Upper lobe of left lung (tissue), 6 donors: ENCODE results near the gene AKAP12. TPM values are rescaled to one million over a fixed set of nuclear protein-coding genes. Genes with fewer than 3 reads are reported as not detected.

Source experiments
- ATAC-seq, 2 donors: fragments of 200-7000 bp; cut with Tn5 transposase; one replicate each; pipeline ENCODE4 v1.9.1; 2022; ENCODE audit warnings: mild to moderate bottlenecking in 2 of 2, moderate library complexity in 2 of 2; ENCODE audit not compliant: low FRiP score in 2 of 2
- DNase-seq, 2 donors: peaks; one replicate each; pipeline ENCODE4 v3.0.0-alpha.2; 2019 to 2020
- H3K27ac ChIP-seq, 4 donors: fragments of 200-600 bp; sonication (generic); one replicate each; pipeline ENCODE4 v1.5.1; 2016 to 2019
- H3K27me3 ChIP-seq, 4 donors: fragments of 200-600 bp; sonication (generic); one replicate each; pipeline ENCODE4 v1.5.1; 2017 to 2019
- H3K36me3 ChIP-seq, 4 donors: fragments of 200-600 bp; sonication (generic); one replicate each; pipeline ENCODE4 v1.5.1; 2016 to 2019
- H3K4me1 ChIP-seq, 4 donors: fragments of 200-600 bp; sonication (generic); one replicate each; pipeline ENCODE4 v1.5.1; 2018 to 2019
- H3K4me3 ChIP-seq, 4 donors: fragments of 200-600 bp; sonication (generic); one replicate each; pipeline ENCODE4 v1.5.1; 2017 to 2019; ENCODE audit warnings: mild to moderate bottlenecking in 2 of 4, moderate library complexity in 1 of 4
- H3K9me3 ChIP-seq, 4 donors: fragments of 200-600 bp; sonication (generic); one replicate each; pipeline ENCODE4 v1.5.1; 2018 to 2019
- CTCF ChIP-seq, 6 experiments: fragments of 450-650 bp in 4 of 6; fragments of 200-600 bp in 2 of 6; sonication (generic) in 2 of 6; IDR thresholded peaks; one replicate each; pipeline ENCODE4 v1.5.1; 2016 to 2019; ENCODE audit warnings: antibody characterized with exemption in 6 of 6
- EP300 ChIP-seq, 4 donors: sonication (generic); formaldehyde crosslinking; IDR thresholded peaks; one replicate each; pipeline ENCODE4 v1.5.1; 2017; ENCODE audit warnings: antibody characterized with exemption in 4 of 4, control low read depth in 2 of 4
- POLR2A ChIP-seq, 4 donors: fragments of 450-650 bp; IDR thresholded peaks; one replicate each; pipeline ENCODE4 v1.5.1; 2016 to 2017; ENCODE audit warnings: antibody characterized with exemption in 4 of 4, mild to moderate bottlenecking in 2 of 4
- POLR2AphosphoS5 ChIP-seq, 2 donors: sonication (generic); formaldehyde crosslinking; IDR thresholded peaks; one replicate each; pipeline ENCODE4 v1.5.1; 2017; ENCODE audit warnings: antibody characterized with exemption in 2 of 2
- WGBS, 2 donors: methylation state at CpG; one replicate each; pipeline ENCODE4 v1.1.5; 2017 to 2018; 5-methylcytosine and 5-hydroxymethylcytosine counted together
- total RNA-seq, 6 donors: library from RNA; depleted of rRNA in 4 of 6; stranded (reverse); fragments of >200 nt in 4 of 6; gene quantifications; one replicate each; pipeline versions ENCODE4 v1.1.0 to v1.2.1, GENCODE V29; 2016 to 2021
- donor health status: DM: no; HTN: no; CAD: no; lungs with moderate emphysema.
- donor health status: DM: no; HTN: yes; CAD: no; lungs with severe emphysema.

Gene AKAP12
- total RNA-seq, 6 donors from 2014 or later, result 17.7 to 67.7 (median 37.7) TPM

DNA sequence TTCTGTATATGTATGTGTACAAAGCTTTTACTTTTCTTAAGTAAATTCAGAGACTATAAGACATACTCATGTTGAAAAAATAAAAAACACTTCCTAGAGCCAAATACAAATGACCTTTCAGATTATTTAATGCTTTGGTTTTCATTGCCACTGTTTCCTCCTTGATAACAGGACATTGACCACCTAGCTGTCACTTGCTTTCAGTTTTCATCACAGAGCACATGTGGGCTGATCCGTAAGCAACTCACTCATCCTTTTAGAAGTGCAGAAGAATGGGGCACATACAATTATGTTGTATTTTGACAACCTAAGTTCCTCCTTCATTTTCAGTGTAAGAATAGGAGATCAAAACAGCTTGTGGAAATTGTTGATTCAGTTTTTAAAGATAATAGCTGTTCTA is 145.4 kb downstream of the AKAP12 start:
- ATAC-seq, result no peak
- WGBS, 2 donors, result 41 to 50% methylated on average over 1 of the region's 1 CpG
- no peak overlapping the region for H3K4me3 ChIP-seq
- H3K36me3 ChIP-seq, result peaks cover 0 to 3% (median 0%) of the 10 kb centered on the region in 4 donors
- no peak for DNase-seq
- TF ChIP-seq POLR2AphosphoS5 (IDR thresholded peaks at IDR 0.05), result no peak
- TF ChIP-seq CTCF (IDR thresholded peaks at IDR 0.05), result no peak
- TF ChIP-seq EP300 (IDR thresholded peaks at IDR 0.05), result no peak
- no peak for TF ChIP-seq POLR2A (IDR thresholded peaks at IDR 0.05)
- H3K9me3 ChIP-seq, result no peaks in the 10 kb centered on the region
- H3K4me1 ChIP-seq, result peaks cover 24 to 31% (median 28%) of the 10 kb centered on the region in 4 donors
- no peaks in the 10 kb centered on the region for H3K27me3 ChIP-seq
- no peak overlapping the region for H3K27ac ChIP-seq

DNA sequence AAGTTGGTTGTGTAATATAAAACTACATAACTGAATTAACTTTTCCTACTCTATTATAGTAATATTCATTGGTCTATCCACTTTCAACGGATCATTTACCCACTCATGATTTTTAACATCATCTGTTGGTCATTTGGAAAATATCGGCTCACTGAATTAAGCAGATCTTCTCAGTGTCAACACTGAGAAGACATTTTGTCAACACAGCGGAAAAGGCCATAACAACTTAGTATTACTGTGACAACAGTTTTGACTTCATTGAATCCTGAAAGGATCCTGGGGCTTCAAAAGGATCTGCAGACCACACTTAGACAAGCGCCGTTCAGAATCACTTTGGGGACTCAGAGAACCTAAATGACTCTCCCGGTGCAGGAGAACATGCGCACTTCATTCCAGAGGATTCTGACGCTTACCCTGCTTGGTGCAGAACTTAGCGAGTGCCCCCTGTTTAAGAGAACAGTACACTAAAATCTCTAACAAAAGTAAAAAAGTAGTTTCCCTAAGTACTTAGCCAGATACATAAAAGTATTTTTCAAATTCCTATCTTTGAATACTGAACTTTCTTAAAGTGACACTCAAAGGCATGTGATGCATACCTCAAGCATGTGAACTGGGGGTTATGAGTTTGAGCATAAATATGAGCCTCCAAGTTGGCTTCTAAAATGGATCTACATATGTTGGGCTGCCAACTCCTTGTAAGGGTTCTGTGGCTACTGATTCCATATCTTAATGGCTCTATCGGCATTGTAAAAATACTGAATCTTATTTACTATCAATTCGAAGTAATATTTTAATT is 147.6 kb downstream of the AKAP12 start:
- H3K27ac ChIP-seq, result peak overlapping the region in 1 of 4 donors; percentile 99
- no peak for DNase-seq
- ATAC-seq, result no peak

DNA sequence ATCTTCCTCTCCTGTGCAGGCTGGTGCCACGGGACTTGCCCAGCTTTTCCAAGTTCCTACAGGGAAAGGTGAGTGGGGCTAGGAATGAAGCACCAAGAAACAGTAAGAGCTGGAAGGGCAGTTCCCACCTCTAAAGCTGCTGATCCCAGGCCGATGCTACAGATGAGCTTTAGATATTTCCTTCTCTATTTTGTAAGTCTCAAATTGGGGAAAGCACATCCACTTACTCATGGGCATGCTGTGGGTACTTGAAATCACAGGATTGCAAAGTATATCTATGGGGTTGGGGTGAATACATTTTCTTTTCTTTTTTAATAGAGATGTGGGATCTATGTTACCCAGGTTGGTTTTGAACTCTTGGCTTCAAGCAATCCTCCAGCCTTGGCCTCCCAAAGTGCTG is 148.5 kb downstream of the AKAP12 start:
- peak overlapping the region in 2 of 4 donors; percentile 99 to 100 for H3K27ac ChIP-seq
- peaks cover 29 to 39% (median 36%) of the 10 kb centered on the region in 4 donors for H3K4me1 ChIP-seq
- DNase-seq (no peak), ATAC-seq (no peak)
- no peaks in the 10 kb centered on the region for H3K27me3 ChIP-seq
- H3K9me3 ChIP-seq, result no peaks in the 10 kb centered on the region
- H3K36me3 ChIP-seq, result peaks cover 0 to 3% (median 0%) of the 10 kb centered on the region in 4 donors
- TF ChIP-seq POLR2A (IDR thresholded peaks at IDR 0.05) (no peak), EP300 (IDR thresholded peaks at IDR 0.05) (no peak), POLR2AphosphoS5 (IDR thresholded peaks at IDR 0.05) (no peak), CTCF (IDR thresholded peaks at IDR 0.05) (no peak)
- H3K4me3 ChIP-seq, result no peak overlapping the region
- 64 to 90% methylated on average over 2 of the region's 2 CpGs for WGBS, 2 donors

More for the DNA sequence above, 147.6 kb downstream of the AKAP12 start:
- peaks cover 20 to 31% (median 28%) of the 10 kb centered on the region in 4 donors for H3K4me1 ChIP-seq
- no peaks in the 10 kb centered on the region for H3K27me3 ChIP-seq
- WGBS, 2 donors, result 77 to 82% methylated on average over 11 of the region's 11 CpGs
- no peak overlapping the region for H3K4me3 ChIP-seq
- H3K9me3 ChIP-seq, result no peaks in the 10 kb centered on the region
- TF ChIP-seq CTCF (IDR thresholded peaks at IDR 0.05), result no peak
- TF ChIP-seq POLR2AphosphoS5 (IDR thresholded peaks at IDR 0.05), result no peak
- TF ChIP-seq EP300 (IDR thresholded peaks at IDR 0.05), result no peak
- no peak for TF ChIP-seq POLR2A (IDR thresholded peaks at IDR 0.05)
- H3K36me3 ChIP-seq, result peaks cover 0 to 3% (median 0%) of the 10 kb centered on the region in 4 donors

GRCh38 chr6:151388997-151389617 is 149.3 kb downstream of the AKAP12 start:
- TF ChIP-seq POLR2A (IDR thresholded peaks at IDR 0.05) (no peak), POLR2AphosphoS5 (IDR thresholded peaks at IDR 0.05) (no peak), EP300 (IDR thresholded peaks at IDR 0.05) (no peak), CTCF (IDR thresholded peaks at IDR 0.05) (no peak)
- DNase-seq (no peak), ATAC-seq (no peak)
- no peaks in the 10 kb centered on the region for H3K9me3 ChIP-seq
- H3K36me3 ChIP-seq, result peaks cover 0 to 1% (median 0%) of the 10 kb centered on the region in 4 donors
- H3K4me3 ChIP-seq, result peak overlapping the region; percentile 49 to 98 (median 98)
- H3K4me1 ChIP-seq, result peaks cover 38 to 48% (median 45%) of the 10 kb centered on the region in 4 donors
- H3K27me3 ChIP-seq, result no peaks in the 10 kb centered on the region
- peak overlapping the region; percentile 98 to 100 (median 100) for H3K27ac ChIP-seq
- 27 to 28% methylated on average over 12 of the region's 12 CpGs for WGBS, 2 donors
